Panc1 (cell line): ENCODE measurements around the gene PHRF1.

Experiments
- CTCF ChIP-seq: fragments of 450-650 bp; IDR thresholded peaks from 2 replicates; pipeline ENCODE4 v1.5.1; 2017; ENCODE audit warnings: mild to moderate bottlenecking
- POLR2AphosphoS5 ChIP-seq: IDR thresholded peaks from 2 replicates; pipeline ENCODE4 v1.6.1; 2012; ENCODE audit warnings: mild to moderate bottlenecking, low read depth, low read length, moderate library complexity

- TF ChIP-seq CTCF: no peak
- no peak for TF ChIP-seq POLR2AphosphoS5
Observed at GRCh38 chr11:592501-592900, 16.2 kb downstream of the PHRF1 start.
